NCI-H2196 (cell line): ENCODE data around the gene C16orf90.
"Not testable (repeated sequence)": the region's sequence is repeated elsewhere in the genome, so short reads cannot be mapped to it uniquely, and the experiment has no call there.

Experiments
- DNase-seq: peaks from one replicate; lab custom pipeline; 2025; ENCODE audit not compliant: unreplicated experiment; lab: John Stamatoyannopoulos, UW

The C16orf90 gene

DNA sequence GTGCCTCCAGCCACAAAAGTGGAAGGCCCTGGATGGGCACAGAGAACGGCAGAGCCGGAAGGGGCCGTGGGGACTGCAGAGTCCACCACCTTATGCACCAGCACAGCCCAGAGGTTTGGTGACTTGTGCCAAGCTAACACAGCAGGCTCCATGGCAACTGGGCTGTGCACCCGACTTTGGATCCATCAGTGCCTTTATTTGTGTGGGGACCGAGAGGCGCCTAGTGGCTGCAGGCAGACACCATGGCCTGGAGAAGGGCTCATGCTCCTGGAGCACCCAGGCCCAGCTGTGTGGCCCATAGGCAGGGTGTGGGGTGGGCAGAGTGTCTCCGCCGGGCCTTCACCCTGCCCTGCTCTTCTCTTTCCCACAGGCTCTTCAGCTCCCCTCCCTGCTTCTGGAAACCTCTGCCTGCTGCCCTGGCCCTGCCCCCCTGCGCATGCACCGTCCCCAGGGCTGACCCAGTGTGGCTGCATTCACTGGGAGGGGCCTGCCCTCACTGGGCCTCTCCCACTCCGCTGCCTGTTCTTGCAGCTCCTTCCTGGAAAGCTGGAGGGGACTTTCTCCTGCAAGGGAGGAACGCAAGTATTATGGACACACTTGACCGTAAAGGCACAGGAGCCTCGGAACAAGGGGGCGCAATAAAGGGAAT lies 10.1 kb downstream of the C16orf90 start:
- DNase-seq: no peak

DNA sequence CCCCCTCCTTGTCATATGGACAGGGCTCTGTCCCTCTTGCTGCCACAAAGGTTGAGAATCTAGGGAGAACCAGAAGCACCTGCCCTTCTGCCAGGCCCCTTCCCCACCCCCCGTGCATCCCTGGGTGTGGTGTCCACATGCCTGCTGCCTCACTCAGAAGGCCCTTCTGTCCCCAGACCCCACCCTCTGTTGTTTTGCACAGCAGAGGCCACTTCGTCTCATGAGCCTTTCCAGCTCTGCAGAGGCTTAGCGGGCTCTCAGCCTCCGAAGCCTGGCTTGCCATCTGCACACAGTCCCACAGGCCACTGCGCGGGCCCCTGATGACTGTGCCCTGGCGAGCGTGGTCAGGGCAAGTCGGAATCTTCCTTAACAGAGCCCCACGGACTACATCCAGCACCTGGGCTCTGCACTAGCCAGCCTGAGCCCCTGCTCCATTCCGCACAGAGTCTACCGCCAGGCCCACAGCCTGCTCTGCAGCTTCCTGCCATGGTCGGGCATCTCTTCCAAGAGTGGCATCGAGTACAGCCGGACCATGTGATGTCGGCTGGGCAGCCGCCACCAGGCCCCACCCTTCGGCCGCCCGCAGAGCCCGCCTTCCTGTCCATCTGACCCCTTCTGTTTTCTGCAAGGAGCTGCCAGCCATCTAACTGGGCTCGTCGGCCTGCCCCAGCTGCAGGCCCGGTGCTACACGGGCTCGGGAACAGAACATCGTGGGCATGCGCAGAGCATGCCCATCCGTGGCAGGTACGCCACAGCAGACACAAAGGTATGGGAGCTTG lies 10.8 kb downstream of the C16orf90 start:
- no peak for DNase-seq

DNA sequence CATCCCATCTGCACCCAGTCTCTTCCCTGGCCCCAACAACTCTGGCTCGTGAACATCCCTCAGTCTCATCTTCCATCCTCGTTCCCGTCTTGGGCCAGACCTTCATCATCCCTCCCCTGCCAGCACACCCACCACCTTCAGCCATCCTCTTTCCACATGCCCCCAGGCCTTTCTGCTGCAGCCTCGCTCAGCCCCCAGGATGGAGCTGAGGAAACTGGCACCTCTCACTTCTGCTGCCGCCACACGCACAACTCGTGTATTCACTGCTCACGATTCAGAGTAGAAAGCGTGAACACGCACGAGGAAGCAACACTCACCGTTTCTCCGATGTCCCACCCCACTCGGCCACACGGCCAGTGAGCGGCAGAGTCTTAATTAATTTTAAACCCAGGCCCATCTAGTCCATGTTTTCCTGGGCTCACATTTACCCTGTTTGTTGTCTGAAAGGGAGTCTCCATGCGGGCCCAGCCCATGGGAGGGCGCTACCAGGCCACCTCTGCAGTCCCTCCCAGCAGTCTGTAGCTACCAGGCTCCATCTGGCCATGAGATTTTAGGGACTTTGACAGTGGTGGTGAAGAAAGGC lies 12.5 kb downstream of the C16orf90 start:
- no peak for DNase-seq

DNA sequence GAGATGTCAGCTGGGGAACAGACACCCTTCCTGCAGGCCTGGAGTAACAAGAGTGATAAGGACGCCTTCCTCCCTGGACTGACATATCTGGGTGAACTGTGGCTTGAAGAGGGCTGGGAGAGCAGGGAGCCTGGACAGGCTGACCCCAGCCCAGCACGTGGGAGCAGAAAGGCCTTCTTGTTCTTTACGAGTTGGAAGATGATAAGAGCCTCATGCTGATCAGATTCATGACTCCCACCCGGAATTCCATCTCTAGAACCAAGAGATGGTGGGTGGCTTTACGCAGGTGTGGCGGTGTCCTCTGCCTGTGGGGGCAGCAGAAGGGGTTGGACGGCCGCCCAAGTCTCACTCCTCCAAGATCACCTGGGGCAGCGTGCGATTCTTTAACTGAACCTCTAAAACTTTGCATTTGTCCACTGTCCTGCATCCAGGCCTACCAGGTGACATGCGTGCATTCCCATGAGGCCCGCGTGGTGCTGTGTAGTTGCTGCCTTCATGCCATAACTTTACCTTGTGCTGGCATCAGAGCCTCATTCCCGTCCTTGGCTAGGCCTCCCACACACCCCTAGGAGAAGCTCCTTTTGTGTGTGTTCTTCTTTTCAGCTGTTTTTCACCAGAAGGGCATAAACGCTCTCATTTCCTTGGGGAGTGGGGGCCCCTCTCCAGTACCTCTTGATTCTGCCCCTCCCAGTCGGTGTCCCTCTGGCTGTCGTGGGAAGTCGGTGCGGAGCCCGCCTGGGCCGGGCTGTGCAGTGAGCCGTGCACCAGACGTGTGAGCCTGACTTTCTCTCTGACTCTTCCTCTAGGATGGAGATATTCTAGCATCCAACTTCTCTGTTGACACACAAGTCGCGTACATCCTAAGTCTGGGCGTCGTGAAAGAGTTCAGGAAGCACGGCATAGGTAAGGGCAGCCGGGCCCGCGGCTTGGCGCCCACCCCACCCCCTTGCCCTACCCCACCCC lies 13.3 kb downstream of the C16orf90 start:
- no peak for DNase-seq

DNA sequence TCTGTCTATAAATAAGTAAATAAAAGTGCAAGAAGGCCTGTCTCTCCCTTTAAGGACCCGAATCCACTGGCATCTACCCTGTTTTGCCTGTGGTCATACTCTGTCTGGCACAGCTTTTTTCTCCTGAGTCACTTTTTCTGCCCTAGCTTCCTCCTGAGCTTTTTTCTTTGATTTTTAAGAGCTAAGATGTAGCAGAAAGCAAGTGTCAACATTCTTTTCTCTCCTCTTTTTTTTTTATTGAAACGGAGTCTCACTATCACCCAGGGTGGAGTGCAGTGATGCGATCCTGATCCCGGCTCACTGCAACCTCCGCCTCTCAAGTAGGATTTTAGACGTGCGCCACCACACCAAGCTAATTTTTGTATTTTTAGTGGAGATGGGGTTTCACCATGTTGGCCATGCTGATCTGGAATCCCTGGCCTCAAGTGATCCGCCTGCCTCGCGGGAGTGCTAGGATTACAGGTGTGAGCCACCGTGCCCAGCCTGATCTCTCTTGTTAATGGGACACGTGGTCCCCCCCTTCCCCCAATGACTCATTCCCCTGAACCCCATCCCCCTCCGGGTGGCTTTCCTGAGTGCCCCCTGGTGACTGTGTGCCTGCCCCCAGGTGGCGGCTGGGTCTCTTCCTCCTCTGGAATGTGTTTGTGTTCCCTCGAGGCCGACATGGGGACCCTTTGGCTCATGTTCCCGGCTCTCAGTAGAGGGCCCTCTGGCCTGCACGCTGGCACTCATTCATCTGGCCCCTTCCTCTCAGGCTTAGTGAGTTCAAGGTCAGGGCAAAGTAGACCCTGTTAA lies 14.2 kb downstream of the C16orf90 start:
- DNase-seq: no peak

DNA sequence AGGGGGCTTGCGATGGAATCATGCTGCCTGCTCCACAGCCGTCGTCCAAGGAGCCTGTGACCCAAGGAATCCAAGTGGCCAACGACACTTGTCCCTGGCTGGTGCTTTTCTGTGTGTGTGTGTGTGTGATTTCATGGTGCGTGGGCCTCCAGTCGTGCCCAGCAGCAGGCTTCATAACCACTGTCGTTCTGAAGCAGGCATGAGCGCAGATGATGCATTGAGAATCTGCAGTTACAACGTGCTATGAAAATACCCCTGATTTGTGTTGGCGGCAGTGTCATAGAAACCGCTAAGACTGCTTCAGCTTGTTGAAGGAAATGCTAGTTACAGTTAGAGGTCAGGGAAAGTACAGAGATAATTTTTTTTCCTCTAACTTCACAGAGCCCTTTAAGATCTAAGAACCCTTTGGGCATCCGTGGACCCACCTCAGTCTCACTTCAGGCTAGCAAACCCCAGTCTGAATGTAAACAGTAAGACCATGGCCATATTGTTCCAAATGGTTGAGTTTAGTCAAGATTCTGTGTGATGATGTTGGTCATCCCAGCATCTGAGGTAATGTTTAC lies 15.6 kb downstream of the C16orf90 start:
- DNase-seq: no peak

DNA sequence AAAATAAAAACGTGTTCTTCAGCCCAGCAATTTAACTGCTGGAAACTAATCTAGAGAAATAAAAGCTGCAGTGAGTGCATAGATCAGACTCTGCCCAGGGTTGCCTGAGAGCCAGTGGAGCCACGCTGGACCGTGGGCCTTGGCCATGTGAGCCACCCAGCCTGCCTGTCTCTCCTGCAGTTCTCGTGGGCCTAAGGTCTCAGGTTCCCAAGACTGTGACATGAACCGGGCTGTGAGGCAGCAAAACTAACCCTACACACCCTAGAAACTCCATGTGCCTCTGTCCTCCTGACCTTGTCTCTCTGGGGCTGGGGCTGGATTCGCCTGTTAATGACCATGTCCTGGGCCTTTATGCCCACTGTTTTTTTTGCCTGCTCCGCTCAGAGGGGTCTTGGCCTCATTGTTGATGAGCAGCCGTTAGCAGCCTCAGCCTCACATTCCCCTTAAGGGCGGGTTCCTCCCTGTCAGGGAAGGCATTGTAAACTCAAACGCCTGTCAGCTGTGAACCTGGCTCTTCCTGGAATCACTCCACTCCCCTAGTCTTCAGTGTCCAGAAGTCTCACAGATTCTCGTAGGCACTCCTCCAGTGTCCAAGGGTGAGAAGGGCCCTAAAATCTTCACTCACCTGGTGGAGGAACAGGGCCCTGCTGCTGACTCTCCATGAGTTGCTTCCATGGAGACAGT lies 16.9 kb downstream of the C16orf90 start:
- no peak for DNase-seq

DNA sequence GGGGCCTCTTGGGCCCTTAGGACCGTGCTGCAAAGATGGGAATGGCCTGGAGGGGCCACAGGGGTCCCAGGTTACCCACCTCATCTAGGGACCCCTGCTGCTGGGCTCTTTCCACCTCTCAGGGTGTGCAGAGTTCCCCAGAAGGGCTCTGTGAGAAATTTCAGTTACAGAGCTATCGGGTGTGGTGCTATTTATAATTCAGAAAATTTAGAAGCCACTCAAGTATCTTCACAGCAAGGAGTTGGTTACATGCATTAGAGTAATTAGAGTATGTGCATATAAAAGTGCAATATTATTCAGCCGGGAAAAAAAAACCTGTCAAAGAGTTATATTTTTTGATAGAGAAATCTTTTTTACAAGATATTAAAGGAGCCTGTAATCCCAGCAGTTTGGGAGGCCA lies 18.9 kb downstream of the C16orf90 start:
- no peak for DNase-seq

DNA sequence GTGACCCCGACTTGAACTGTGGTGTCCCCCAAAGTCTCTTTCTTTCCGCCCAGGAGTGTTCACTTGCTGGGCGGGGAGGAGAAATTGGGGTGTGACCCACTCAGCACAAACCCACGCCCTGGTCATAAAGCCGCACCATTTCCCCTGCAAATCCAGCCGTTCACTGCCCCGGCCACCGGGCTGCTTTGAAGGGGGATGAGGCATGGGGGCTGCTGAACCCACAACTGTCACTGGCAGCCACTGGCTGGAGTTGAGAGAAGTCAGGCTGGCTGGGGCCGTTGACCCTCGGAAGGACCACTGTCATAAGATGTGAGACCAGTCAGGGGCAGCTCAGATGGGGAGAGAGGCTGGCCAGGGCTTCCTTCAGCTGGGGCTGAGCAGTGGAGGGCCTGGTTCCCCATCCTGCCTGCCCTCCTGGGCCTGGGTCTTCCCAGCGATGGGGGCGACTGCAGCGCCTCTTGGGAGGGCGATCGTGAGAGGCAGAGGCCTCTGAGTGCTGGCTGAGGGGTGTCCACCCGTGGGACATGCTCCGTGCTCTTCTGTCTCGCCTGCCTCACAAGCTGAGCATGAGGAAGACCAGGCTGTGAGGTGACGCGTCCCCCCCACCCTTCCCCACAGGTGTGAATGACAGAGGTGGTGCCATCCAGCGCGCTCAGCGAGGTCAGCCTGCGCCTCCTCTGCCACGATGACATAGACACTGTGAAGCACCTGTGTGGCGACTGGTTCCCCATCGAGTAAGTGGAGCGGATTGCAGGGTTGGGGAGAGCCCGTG lies 19.5 kb downstream of the C16orf90 start:
- DNase-seq: no peak

DNA sequence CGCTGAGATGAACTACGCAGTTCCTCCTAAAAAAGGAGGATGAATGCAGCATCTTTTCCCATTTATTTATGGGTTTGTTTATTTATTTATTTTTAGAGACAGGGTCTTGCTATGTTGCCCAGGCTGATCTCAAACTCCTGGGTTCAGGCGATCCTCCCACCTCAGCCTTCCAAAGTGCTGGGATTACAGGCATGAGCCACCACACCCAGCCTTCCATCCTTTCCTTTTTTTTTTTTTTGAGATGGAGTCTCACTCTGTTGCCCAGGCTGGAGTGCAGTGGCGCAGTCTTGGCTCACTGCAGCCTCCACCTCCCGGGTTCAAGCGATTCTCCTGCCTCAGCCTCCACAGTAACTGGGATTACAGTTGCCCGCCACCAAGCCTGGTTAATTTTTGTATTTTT lies 20.4 kb downstream of the C16orf90 start:
- DNase-seq: not testable (repeated sequence)

DNA sequence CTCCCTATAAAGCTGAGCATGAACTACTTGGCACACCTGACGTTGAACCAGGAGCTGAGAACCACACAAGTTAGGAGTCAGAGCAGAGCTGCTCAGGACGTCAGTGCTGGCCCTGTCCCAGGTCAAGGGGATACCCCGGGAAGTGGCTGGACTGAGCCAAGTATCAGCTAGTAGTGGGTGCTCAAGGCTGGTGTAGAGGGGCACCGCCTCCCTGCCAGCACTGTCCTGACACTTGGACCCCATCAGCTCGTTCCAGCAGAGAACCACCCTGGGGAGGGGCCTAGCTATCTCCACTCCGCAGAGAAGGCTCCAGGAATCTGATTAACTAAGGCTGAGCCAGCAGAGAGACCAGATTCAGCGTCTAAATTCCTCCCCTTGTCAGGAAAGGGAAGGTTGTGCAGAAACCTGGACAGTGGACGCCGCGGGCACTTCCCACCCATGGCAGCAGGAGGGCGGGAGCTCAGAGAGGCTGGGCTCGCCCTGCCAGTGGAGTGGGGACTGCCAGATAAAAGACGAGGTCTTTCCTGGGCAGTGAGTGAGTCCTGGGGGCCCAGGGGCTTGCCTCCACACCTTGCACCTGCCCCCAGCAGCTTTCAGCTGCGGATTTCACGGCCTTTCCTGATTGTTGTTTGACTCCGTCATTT lies 21.0 kb downstream of the C16orf90 start:
- no peak for DNase-seq

DNA sequence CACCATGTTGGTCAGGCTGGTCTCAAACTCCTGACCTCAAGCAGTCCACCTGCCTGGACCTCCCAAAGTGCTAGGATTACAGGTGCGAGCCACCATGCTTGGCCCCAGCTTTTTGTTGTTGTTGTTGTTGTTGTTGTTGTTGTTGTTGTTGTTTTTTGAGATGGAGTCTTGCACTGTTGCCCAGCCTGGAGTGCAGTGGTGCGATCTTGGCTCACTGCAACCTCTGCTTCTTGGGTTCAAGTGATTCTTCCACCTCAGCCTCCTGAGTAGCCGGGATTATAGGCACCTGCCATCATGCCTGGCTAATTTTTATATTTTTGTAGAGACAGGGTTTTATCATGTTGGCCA lies 21.7 kb downstream of the C16orf90 start:
- not testable (repeated sequence) for DNase-seq

DNA sequence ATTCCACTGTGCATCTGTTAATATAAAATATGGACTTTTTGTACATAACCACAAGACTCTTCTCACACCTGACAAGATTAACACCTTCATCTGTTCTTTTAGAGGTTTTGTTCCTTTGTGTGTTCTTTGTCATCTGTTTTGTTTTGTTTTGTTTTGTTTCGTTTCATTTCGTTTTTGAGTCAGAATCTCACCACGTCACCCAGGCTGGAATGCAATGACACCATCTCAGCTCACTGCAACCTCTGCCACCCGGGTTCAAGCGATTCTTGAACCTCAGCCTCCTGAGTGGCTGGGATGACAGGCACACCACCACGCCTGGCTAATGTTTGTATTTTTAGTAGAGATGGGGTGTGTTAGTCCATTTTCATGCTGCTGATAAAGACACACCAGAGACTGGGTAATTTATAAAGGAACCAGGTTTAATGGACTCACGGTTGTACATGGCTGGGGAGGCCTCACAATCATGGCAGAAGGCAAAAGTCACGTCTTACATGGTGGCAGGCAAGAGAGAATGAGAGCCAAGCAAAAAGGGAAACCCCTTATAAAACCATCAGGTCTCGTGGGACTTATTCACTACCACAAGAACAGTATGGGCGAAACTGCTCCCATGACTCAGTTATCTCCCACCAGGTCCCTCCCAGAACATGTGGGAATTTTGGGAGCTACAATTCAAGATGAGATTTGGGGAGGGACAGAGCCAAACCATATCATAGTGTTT lies 22.3 kb downstream of the C16orf90 start:
- no peak for DNase-seq

DNA sequence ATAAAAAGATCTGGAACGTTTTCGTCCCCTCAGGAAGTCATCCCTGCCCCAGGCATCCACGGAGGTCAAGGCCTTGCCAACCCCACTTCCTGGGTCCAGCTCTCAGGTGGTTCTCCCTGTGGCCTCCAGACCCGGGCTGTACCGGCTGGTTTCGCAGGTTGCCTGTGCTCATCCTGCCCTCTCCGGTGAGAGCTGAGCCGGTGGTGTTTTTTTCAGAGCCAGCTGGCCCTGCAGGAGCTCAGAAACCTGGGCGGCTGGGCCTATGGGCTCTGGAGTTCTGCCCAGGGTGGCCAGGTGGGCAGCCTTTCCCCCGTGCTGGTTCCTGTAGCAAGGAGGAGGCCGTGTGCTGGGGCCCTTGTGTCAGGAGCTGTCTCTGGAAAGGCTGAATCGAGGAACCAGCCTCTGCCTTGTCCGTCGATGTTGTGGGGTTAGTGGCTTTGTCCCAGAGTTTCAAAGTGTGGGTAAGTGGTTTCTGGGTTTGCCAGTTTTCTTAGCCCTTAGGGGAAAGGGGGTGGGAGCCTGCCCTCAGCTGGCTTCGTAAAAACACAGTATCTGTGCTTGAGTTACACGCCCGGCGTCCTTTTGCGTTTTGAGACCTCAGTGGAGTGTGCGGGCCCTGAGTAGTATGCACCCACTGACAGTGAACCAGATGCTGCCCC lies 23.6 kb downstream of the C16orf90 start:
- no peak for DNase-seq

DNA sequence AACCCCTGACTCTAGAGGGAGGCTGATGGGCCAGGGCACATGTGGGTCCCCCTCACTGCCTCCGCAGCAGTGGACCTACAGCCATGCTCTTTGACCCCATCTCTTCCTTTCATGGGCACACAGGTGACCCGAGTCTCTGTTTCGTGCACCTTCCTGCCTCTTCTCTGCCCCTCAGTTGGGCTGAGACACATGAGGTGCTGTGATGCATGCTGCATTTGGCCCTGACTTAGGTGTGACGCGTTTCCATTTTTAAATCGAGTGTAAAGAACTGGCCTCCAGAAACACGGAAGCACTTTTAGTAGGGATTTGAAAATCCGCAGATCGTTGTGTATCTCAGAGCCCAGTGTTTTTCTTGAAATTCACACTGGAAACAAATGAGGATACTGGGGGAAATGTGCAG lies 24.6 kb downstream of the C16orf90 start:
- no peak for DNase-seq

DNA sequence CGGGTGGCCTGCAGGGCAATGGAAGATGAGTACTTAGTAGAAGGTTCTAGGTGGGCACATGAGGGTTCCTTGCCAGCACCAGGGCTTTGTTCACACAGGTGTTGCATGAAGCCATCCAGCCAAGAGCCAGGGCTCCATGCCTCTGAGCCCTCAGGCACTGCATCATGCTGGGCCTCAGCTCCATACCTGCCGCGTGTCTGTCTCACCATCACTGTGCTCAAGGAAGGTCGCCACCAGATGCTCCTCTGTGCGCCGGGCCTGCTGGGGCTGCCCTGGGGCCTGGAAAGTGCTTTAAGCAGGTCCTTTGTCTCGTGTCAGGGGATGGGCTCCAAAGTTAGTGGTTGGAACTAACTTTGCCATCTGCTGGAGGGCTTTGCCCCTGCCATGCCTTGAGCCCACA lies 25.6 kb downstream of the C16orf90 start:
- no peak for DNase-seq

DNA sequence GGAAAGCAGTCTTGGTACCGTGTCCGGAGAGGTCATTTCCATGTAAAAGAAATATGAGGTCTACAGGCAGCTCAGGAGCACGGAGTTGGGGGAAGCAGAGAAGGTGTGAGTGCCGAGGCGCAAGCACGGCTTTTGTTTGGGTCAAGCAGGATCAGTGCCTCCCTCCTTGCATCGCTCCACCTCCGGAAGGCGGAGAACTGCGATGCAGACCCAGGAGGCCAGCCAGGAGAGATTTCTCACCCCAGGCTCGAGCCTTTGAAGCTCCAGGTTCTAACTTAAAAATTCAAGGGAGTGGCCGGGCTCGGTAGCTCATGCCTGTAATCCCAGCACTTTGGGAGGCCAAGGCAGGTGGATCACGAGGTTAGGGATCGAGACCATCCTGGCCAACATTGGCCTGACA lies 26.8 kb downstream of the C16orf90 start:
- no peak for DNase-seq
